ENCODE data around the gene SART3.
"Not testable (repeated sequence)": the region's sequence is repeated elsewhere in the genome, so short reads cannot be mapped to it uniquely, and the experiment has no call there.

The SART3 gene

DNA sequence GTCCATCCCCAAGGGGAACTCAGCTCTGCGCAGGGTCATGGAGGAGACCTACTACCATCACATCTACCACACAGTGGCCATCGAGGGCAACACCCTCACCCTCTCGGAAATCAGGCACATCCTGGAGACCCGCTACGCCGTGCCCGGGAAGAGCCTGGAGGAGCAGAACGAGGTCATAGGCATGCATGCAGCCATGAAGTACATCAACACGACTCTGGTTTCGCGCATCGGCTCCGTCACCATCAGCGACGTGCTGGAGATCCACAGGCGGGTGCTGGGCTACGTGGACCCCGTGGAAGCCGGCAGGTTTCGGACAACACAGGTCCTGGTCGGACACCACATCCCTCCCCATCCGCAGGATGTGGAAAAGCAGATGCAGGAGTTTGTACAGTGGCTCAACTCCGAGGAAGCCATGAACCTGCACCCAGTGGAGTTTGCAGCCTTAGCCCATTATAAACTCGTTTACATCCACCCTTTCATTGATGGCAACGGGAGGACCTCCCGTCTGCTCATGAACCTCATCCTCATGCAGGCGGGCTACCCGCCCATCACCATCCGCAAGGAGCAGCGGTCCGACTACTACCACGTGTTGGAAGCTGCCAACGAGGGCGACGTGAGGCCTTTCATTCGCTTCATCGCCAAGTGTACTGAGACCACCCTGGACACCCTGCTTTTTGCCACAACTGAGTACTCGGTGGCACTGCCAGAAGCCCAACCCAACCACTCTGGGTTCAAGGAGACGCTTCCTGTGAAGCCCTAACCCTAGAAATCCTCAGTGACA is 42.1 kb downstream of the SART3 start:
- DNase-seq (ENCODE audit: low read depth in 2 of 2) = no peak

- no peak for DNase-seq (ENCODE audit: low read depth in 2 of 2)
Observed at GRCh38 chr12:108518101-108518715, 42.8 kb downstream of the SART3 start.

GRCh38 chr12:108517288-108518100 is 43.5 kb downstream of the SART3 start:
- DNase-seq (ENCODE audit: low read depth in 2 of 2) = no peak

GRCh38 chr12:108516511-108517275 is 44.3 kb downstream of the SART3 start:
- DNase-seq (ENCODE audit: low read depth in 2 of 2) = no peak

DNA sequence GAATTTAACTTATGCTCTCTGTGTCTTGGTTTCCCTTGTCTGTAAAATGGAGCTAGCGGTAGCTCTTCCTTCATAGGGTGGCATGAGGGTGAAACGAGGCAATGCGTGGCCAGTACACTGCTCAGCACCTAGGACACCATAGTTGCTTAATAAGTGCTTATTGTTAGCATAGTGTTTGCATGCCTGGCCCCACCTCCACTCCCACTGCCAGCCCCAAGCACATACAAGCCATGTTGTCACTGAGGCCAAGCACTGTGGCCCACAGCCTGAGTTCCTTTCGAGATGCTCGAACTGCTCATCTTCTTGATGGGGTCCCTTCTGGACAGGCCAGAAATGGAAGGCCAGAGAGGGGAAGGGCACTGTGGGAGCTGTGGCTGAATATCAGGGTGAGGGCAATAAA is 45.1 kb downstream of the SART3 start:
- no peak for DNase-seq (ENCODE audit: low read depth in 2 of 2)

GRCh38 chr12:108514973-108515814 is 45.8 kb downstream of the SART3 start, which contains the start of gene FICD:
FICD (plus strand) TSS chr12:108515277; CDS start chr12:108516973, 1,696 bp downstream.
- DNase-seq (ENCODE audit: low read depth in 2 of 2) = peak; percentile 95 to 96

DNA sequence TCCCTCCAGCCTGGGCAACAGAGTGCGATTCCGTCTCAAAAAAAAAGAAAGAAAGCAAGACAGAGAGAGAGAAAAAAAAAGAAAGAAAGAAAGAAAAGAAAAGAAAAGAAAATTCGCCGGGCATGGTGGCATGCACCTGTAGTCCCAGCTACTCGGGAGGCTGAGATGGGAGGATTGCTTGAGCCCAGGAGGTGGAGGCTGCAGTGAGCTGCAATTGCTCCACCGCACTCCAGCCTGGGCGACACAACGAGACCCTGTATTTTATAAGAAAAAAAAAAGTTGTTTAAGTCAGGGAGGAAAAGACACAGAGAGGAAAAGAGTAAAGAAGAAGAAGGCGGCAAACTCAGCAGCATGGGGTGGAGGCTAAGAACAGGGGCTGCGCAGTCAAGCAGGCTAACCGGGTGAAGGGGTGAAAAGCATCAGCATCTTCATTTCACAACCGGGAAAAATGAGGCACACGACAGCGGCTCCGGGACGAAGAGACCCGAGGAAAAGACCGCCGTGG is 46.5 kb downstream of the SART3 start:
- DNase-seq (ENCODE audit: low read depth in 2 of 2) = no peak

DNA sequence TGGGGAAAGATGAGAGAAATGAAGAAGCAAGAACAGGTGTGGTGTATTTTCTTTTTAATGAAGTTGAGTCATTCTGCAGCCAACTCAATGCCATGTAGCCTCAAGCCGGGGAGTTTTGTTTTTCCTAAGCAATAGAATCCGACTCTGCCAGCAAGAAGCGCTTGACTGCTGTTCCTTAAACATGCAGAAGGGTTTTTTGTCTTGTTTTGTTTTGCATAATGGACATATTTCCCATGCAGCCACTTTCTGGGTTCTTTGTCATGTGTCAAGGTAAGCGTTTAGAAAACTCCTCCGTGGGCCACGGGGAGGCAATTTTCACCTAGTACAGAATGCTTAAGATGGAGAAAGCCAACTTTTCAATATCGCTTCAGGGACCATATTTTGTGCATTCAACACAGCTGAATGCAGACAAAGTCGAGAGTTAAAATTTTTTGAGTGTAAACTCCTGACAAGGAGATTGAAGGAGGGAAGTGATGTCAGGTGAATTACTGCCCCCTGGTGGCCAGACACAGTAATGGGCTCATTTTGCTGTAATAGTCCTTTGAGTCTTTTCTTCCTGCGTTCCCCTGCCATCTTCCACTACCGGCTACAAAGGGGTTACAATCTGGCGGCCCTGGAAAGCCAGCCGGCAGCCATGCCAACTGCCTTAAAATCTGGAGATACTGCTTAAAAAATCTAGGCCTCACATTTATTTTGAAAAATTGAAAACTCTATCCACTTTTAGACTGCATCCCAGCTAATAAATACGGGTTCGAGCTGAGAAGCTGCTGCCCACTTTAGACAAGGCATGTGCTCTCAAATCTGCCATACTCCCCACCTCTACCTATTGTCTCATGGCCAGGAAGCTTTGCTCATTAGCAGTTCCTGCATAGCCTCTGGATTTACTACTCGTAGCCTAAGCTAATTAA is 49.1 kb downstream of the SART3 start:
- peak; percentile 28 to 33 for DNase-seq (ENCODE audit: low read depth in 2 of 2)

GRCh38 chr12:108510836-108511235 is 50.1 kb downstream of the SART3 start:
- no peak for DNase-seq (ENCODE audit: low read depth in 2 of 2)

GRCh38 chr12:108509806-108510205 is 51.2 kb downstream of the SART3 start:
- no peak for DNase-seq (ENCODE audit: low read depth in 2 of 2)

GRCh38 chr12:108507971-108508642 is 52.9 kb downstream of the SART3 start:
- DNase-seq (ENCODE audit: low read depth in 2 of 2) = no peak

DNA sequence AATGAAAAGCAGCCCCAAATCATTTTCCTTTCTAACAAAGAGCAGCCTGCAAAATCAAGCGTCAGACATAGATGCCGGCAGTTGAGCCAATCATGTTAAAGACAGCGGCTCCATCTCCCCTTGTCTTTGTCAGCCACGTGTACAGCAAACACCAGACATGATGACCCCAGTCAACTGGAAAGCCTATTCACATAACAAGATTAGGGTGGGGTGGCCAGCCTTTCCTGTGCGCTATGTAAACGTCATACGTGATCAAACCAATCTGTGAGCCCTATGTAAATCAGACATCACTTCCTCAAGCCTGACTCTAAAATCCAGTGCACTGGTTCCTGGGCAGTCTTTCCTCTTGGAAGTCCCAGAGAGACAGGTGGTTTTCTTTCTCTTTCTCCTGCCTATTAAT is 55.8 kb downstream of the SART3 start:
- DNase-seq (ENCODE audit: low read depth in 2 of 2) = no peak

GRCh38 chr12:108502922-108503321 is 58.1 kb downstream of the SART3 start:
- no peak for DNase-seq (ENCODE audit: low read depth in 2 of 2)

GRCh38 chr12:108498136-108498535 is 62.8 kb downstream of the SART3 start:
- no peak for DNase-seq (ENCODE audit: low read depth in 2 of 2)

DNA sequence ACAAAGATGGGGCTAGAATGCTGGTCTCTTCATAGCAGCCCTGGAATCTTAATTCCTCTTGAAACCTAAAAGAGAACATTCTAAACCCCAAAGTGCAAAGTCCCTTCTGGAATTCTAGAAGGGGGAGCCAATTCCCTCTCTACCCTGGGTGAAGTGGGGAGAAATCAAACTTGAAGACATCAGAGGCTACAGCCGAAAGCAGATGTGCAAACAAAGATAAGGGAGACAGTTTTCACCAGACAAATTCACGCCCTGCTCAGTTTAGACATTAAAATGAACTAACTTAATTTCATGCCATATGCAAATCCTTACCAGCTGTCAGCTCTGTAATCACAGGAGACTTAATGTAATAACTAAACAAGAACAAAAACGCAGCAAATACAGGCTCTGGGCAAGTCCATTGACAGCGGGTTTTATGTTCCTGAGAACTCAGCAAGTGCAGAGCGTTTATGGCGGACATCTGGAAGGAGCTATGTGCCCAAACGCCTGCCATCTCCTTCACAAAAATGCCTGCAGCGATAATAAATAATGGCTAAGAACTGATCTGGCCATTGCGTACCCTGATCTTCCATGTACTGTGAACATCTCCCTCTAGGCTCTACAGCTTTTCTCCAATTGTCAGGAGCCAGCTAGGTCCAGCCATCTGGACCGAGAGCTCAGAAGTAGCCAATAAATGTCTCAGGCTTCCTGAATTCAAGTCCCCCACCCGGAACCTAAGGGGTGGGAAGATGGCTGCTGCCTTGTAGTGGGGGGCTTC is 65.0 kb downstream of the SART3 start:
- no peak for DNase-seq (ENCODE audit: low read depth in 2 of 2)

GRCh38 chr12:108495054-108495453 is 65.9 kb downstream of the SART3 start:
- DNase-seq (ENCODE audit: low read depth in 2 of 2) = no peak

DNA sequence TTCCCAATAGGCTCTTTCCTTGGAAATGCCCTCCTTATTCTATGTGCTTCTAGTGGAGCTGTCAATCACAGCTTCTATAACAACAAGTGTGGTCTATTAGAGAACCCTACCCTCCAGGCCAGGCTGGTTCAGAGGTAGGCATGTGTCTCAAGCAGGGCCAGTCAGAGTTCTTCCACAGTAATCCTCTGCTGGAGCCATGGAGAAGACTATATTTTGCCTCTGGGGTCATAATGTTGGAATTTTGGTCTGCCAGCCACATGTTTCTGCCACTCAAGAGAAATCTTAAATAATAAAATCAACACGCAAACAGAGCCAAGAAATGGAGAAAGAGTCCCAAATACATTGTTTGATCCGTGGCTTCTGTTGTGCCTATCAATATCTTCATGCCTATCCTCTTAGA is 69.7 kb downstream of the SART3 start:
- DNase-seq (ENCODE audit: low read depth in 2 of 2) = no peak

DNA sequence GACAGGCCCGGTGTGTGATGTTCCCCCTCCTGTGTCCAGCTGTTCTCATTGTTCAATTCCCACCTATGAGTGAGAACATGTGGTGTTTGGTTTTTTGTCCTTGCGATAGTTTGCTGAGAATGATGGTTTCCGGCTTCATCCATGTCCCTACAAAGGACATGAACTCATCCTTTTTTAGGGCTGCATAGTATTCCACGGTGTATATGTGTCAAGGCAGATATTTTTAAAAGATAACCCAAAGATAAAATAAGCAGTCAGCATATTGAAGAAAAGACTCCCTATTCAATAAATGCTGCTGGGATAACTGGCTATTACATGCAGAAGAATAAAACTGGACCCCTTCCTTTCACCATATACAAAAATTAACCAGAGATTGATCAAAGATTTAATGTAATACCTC is 73.9 kb downstream of the SART3 start:
- DNase-seq (ENCODE audit: low read depth in 2 of 2) = not testable (repeated sequence)

Data from fibroblast of skin of left quadriceps (primary cell).